Hepatocyte (in vitro differentiated cells): Measurements from ENCODE around the gene JPH2. TPM values are rescaled to one million over a fixed set of nuclear protein-coding genes. Genes with fewer than 3 reads are reported as not detected.

Experiments used
- DNase-seq: peaks from one replicate; pipeline ENCODE4 v3.0.0-alpha.2; 2016; ENCODE audit warnings: low spot score
- H2AFZ ChIP-seq: fragments of 200-600 bp; sonication (generic); 2 replicates; pipeline ENCODE4 v1.6.0; 2016; ENCODE audit warnings: antibody characterized with exemption, mild to moderate bottlenecking
- H3K27ac ChIP-seq: fragments of 200-600 bp; sonication (generic); 2 replicates; pipeline ENCODE4 v1.5.1; 2016; ENCODE audit warnings: mild to moderate bottlenecking
- H3K27me3 ChIP-seq: fragments of 200-600 bp; sonication (generic); 2 replicates; pipeline ENCODE4 v1.6.1; 2016
- H3K36me3 ChIP-seq: fragments of 200-600 bp; sonication (generic); replicated peaks from 2 replicates; pipeline ENCODE4 v1.5.1; 2016; ENCODE audit warnings: low read depth; ENCODE audit not compliant: insufficient read depth
- H3K4me1 ChIP-seq: fragments of 200-600 bp; sonication (generic); 2 replicates; pipeline ENCODE4 v1.5.1; 2016; ENCODE audit warnings: mild to moderate bottlenecking, moderate library complexity; ENCODE audit not compliant: insufficient read depth
- H3K4me2 ChIP-seq: fragments of 200-600 bp; sonication (generic); 2 replicates; pipeline ENCODE4 v1.6.0; 2016
- H3K4me3 ChIP-seq: fragments of 200-600 bp; sonication (generic); 2 replicates; pipeline ENCODE4 v1.5.1; 2016; ENCODE audit warnings: mild to moderate bottlenecking
- H3K79me2 ChIP-seq: fragments of 200-600 bp; sonication (generic); 2 replicates; pipeline ENCODE4 v1.6.0; 2017; ENCODE audit warnings: mild to moderate bottlenecking
- H3K9me2 ChIP-seq: fragments of 200-600 bp; sonication (generic); replicated peaks from 2 replicates; pipeline ENCODE4 v1.6.0; 2017; ENCODE audit warnings: mild to moderate bottlenecking; ENCODE audit not compliant: insufficient read depth
- H3K9me3 ChIP-seq: fragments of 200-600 bp; sonication (generic); 2 replicates; pipeline ENCODE4 v1.5.1; 2016; ENCODE audit warnings: low read depth, mild to moderate bottlenecking
- H4K20me1 ChIP-seq: fragments of 200-600 bp; sonication (generic); 2 replicates; pipeline ENCODE4 v1.6.0; 2016; ENCODE audit warnings: mild to moderate bottlenecking; ENCODE audit not compliant: insufficient read depth, poor library complexity, severe bottlenecking
- CTCF ChIP-seq: fragments of 200-600 bp; sonication (generic); IDR thresholded peaks from 2 replicates; pipeline ENCODE4 v1.5.1; 2016; ENCODE audit warnings: antibody characterized with exemption, mild to moderate bottlenecking; ENCODE audit not compliant: poor library complexity
- EZH2 ChIP-seq: fragments of 200-600 bp; sonication (generic); IDR thresholded peaks from 2 replicates; pipeline ENCODE4 v1.6.1; 2016; ENCODE audit warnings: antibody characterized with exemption, mild to moderate bottlenecking, borderline replicate concordance
- EZH2phosphoT487 ChIP-seq: fragments of 200-600 bp; sonication (generic); IDR thresholded peaks from one replicate; pipeline ENCODE4 v1.6.1; 2018; ENCODE audit warnings: antibody characterized with exemption, mild to moderate bottlenecking, low read depth, moderate library complexity; ENCODE audit not compliant: unreplicated experiment, severe bottlenecking
- WGBS: methylation state at CpG from one replicate; pipeline ENCODE4 v1.1.6; 2016; ENCODE audit warnings: low lambda C conversion rate; ENCODE audit errors: missing lambda C conversion rate; 5-methylcytosine and 5-hydroxymethylcytosine counted together
- polyA plus RNA-seq: library from polyadenylated mRNA; unstranded; fragments of >200 nt; fragmentation: Nextera tagmentation; extraction: Ambion mirVana; gene quantifications from 2 replicates; pipeline ENCODE4 v1.2.1, GENCODE V29; 2016
- total RNA-seq: library from RNA; depleted of rRNA; stranded (reverse); fragments of >200 nt; gene quantifications from 2 replicates; pipeline ENCODE4 v1.2.3, GENCODE V29; 2014

JPH2 gene
- total and polyA plus RNA-seq, 2 experiments from 2014 or later = 6.6 to 8.3 TPM

DNA sequence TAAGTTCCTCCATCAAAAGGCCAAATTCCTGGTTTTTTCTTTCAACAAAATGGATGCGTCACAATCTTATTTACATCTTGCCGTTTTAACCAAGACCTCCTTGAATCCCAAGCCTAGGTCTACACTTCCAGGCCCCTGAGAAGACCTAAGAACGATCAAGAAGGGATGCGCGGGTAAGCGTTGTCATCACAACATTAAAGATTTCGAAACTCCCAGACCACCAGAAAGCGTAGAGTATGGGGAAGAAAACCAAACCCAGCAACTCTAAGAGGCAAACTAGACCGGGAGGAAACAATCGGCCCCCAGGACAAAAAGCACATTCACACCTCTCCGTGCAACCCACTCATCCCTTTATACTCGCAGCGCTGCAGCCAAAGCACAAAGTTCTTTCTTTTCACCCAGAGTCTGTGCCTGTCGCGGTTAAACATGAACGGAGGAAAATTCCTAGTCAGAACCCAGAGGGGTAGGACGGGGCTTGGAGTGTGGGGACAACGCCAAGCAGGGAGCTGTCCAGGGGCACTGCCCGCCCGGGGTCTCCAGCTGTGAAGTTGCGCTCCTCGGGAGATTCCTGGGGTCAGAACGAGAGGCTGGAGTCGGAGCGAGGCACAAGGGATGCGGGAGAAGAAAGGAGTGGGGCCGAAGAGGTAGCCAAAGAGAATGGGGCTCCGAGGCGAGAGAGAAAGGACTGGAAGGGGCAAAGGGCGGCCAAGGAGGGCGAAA lies 22.9 kb upstream of the JPH2 start:
- TF ChIP-seq EZH2phosphoT487 = no peak
- TF ChIP-seq CTCF = no peak
- no peak for TF ChIP-seq EZH2

GRCh38 chr20:44208770-44209169 lies 21.8 kb upstream of the JPH2 start:
- WGBS = 46% methylated on average over 7 of the region's 7 CpGs
- no peaks in the 10 kb centered on the region for H3K9me2 ChIP-seq
- DNase-seq = no peak
- no peaks in the 10 kb centered on the region for H3K9me3 ChIP-seq
- H3K36me3 ChIP-seq = no peaks in the 10 kb centered on the region
- peak overlapping the region; percentile 92 for H3K4me2 ChIP-seq
- H3K4me3 ChIP-seq = peak overlapping the region; percentile 74
- peak overlapping the region; percentile 97 for H3K27ac ChIP-seq
- peaks cover 39% of the 10 kb centered on the region for H4K20me1 ChIP-seq
- H3K79me2 ChIP-seq = peaks cover 81% of the 10 kb centered on the region
- H3K27me3 ChIP-seq = no peaks in the 10 kb centered on the region
- no peak overlapping the region for H2AFZ ChIP-seq
- H3K4me1 ChIP-seq = peaks cover 26% of the 10 kb centered on the region
- TF ChIP-seq EZH2 (no peak), EZH2phosphoT487 (no peak), CTCF (no peak)

More for the DNA sequence above, 22.9 kb upstream of the JPH2 start:
- Histone ChIP-seq H3K9me2 (no peaks in the 10 kb centered on the region), H3K79me2 (peaks cover 72% of the 10 kb centered on the region), H3K4me1 (peaks cover 26% of the 10 kb centered on the region), H3K27ac (peak overlapping the region; percentile 97), H3K4me3 (peak overlapping the region; percentile 74), H4K20me1 (peaks cover 39% of the 10 kb centered on the region), H3K27me3 (no peaks in the 10 kb centered on the region), H2AFZ (no peak overlapping the region), H3K9me3 (no peaks in the 10 kb centered on the region), H3K36me3 (no peaks in the 10 kb centered on the region), H3K4me2 (peak overlapping the region; percentile 92)
- peak; percentile 62 for DNase-seq
- whole genome bisulfite sequencing = 2% methylated on average over 30 of the region's 31 CpGs

DNA sequence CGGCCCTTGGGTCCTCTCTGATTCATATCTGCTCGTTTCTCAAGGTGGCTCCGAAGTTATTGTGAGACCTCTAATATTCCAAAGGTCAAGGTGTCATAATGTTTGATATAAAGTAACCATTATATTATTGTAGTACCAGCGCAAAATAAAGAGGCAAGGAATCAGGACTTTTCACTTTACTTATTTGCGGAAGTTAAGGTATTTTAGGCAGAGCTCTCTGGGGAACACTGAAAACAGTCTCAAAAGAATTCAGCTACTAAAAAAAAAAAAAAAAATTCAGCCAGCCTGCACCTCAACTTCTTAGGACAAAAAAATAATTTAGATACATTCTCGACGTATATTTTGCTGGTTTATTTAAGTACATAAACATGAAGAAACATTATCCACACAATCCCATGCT lies 21.2 kb upstream of the JPH2 start:
- WGBS = 70% methylated on average over 7 of the region's 7 CpGs
- peaks cover 80% of the 10 kb centered on the region for H3K79me2 ChIP-seq
- no peaks in the 10 kb centered on the region for H3K9me3 ChIP-seq
- H3K27me3 ChIP-seq = no peaks in the 10 kb centered on the region
- TF ChIP-seq EZH2phosphoT487 (no peak), CTCF (no peak), EZH2 (no peak)
- no peak for DNase-seq
- peak overlapping the region; percentile 74 for H3K4me3 ChIP-seq
- no peaks in the 10 kb centered on the region for H3K36me3 ChIP-seq
- peak overlapping the region; percentile 2 for H3K27ac ChIP-seq
- no peaks in the 10 kb centered on the region for H3K9me2 ChIP-seq
- peak overlapping the region; percentile 92 for H3K4me2 ChIP-seq
- peaks cover 39% of the 10 kb centered on the region for H4K20me1 ChIP-seq
- peaks cover 26% of the 10 kb centered on the region for H3K4me1 ChIP-seq
- H2AFZ ChIP-seq = no peak overlapping the region
